NT2/D1 (cell line): ENCODE data around the gene FGF6.

Source experiments
- YY1 ChIP-seq: IDR thresholded peaks from 2 replicates; pipeline ENCODE4 v1.6.1; 2011; ENCODE audit not compliant: insufficient read length, insufficient read depth
- ZNF274 ChIP-seq: IDR thresholded peaks from 2 replicates; pipeline ENCODE4 v1.6.1; 2011; ENCODE audit warnings: mild to moderate bottlenecking, low read depth, low read length

GRCh38 chr12:4420138-4420670 lies 25.4 kb downstream of the FGF6 start:
- TF ChIP-seq ZNF274 (no peak), YY1 (no peak)
